Skin epidermis (tissue), 12 donors: ENCODE results near the gene HSP90AB1.
"Not testable (repeated sequence)": the region's sequence is repeated elsewhere in the genome, so short reads cannot be mapped to it uniquely, and the experiment has no call there.

Experiments used
- H3K27ac ChIP-seq, 21 experiments: fragments of 200-600 bp; sonication (generic) in 11 of 21; one replicate each; pipeline ENCODE4 v1.5.0; 2020; ENCODE audit warnings: mild to moderate bottlenecking in 3 of 21, inconsistent platforms in 2 of 21, moderate library complexity in 2 of 21
- H3K4me3 ChIP-seq, 7 experiments: fragments of 200-600 bp; sonication (generic) in 2 of 7; one replicate each; pipeline ENCODE4 v1.5.0; 2020; ENCODE audit warnings: inconsistent platforms in 2 of 7, mild to moderate bottlenecking in 2 of 7, moderate library complexity in 1 of 7

Gene HSP90AB1

DNA sequence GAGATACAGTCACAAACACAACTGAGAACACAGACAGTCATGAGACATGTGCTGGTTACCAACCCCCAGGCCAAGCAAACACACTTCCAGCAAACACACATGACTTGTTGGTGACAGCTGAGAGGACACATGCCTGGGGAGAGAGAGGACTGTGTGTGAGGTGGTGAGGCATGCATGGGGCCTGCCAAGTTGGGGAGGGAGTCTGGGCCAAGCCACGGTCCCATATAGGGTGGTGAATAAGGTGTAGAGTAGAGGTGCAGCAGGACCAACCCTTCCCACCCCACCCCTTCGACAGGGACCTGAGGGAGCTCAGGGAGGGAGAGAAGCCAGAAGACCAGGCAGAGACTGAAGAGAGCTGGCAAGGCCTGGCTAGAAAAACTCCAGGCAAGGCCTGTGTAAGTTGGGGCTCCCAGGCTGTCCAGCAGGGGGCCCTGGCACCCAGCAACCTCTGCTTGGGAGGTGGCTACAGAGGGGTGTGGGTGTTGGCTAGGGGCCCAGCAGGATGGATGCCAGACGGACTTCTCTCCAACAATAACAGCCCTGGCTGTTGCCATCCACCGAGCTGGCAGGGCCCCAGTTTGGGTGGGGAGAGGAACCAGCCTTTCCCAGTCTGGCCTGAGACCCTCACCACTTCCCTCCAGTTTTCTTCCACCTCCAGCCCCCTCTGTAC is 25.5 kb upstream of the HSP90AB1 start:
- H3K27ac ChIP-seq = peak overlapping the region in 20 of 21 experiments; percentile 39 to 91 (median 77)

DNA sequence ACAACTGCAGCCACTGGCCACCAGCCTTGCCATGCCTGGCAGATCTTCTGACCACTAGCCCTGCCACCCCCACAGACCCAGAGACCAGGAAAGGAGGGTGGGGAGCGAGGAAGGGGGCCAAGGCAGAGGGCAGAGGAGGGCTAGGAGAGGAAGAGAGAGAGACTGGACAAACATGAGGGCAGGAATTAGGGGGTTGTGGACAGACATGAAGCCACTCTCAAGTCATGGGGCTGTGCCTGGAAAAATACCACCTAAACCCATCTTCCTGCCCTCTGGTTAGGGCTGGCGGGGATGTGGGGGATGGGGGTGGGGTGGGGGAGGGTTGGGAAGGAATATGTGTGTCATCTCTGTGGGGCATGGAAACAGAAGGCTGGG is 25.0 kb upstream of the HSP90AB1 start:
- peak overlapping the region in 20 of 21 experiments; percentile 39 to 91 (median 77) for H3K27ac ChIP-seq
- peak overlapping the region in 1 of 7 experiments; percentile 68 for H3K4me3 ChIP-seq

More for the DNA sequence above, 25.5 kb upstream of the HSP90AB1 start:
- peak overlapping the region in 1 of 7 experiments; percentile 68 for H3K4me3 ChIP-seq

DNA sequence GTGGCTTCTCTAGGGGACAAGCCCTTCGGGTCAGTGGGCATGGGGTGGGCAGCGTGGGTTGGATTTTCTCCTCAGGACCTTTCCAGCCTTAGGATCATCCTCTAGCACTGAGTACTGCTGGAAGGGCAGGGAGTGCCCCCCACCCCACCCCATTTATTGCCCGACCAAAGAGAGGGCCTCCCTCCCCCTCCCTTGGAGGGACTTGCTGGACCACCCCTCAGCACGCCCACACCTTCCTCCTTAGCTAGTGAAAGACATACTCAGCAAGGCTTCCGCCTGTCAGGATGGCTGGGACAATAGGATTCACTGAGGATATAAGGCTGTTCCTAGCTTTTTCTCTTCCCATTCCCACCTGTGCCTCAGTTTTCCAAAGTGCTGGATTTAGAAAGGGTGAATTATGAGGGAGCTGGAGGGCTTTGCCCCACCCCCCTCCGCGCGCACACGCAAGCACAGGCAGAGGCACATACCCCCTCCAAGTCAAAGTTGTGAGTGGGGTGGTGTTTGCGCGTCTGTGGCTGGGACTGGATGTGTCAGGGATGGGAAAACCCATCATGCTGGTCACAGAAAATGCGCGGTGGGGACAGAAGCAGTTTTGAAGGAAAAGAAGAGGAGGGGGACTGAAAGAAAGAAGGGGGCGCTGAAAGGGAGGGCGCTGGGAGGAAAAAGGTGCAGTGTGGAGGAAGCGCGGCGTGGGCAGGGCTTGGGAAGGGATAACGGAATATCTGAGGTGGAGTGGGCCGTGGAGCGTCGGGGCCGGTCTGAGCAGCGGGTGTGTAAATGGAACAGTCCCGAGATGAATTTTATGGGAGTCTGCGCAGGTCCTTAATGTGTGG is 24.2 kb upstream of the HSP90AB1 start:
- Histone ChIP-seq H3K27ac (peak overlapping the region in 18 of 21 experiments; percentile 39 to 91 (median 80)), H3K4me3 (peak overlapping the region; percentile 52 to 80 (median 61))

DNA sequence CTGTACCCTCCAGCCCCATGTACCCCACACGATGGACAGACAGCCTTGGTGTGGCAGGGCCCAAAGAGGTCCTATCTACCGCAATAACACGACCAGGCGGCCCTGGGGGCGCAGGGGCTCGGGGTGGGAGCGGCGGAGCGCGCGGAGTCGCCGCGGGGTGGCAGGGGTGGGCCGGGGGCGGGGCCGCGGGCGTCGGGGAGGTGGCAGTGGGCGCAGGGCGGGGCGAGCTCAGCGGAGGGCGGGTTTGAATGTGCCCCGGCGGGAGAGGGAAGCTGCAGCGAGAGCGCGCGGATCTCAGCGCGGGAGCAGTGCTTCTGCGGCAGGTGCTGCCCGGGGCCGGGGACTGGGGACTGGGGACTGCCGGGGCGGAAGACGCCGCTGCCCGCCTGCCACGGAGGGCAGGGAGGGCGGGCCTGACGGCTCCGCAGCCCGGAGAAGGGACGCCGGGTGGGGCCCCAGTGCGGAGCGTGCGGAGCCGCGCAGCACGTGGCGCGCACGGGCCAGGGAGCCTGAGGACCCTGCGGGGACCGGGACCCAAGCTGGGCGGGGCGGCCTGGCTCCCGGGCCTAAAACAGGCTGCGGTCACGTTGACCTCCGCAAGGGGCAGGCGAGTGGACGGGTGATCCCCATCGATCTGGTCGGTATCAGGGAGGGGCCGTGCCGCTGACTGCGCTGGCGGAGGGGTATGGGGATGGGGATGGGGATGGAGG is 23.4 kb upstream of the HSP90AB1 start, which contains the start of gene SLC29A1:
Gene SLC29A1 (plus strand): TSS at position 277 of the 710 bp plus-strand sequence. CDS start 3,719 bp downstream, outside the sequence.
- Histone ChIP-seq H3K4me3 (peak within 1 kb of the TSS; percentile 52 to 80 (median 61)), H3K27ac (peak within 1 kb of the TSS in 17 of 21 experiments; percentile 39 to 91 (median 82))

DNA sequence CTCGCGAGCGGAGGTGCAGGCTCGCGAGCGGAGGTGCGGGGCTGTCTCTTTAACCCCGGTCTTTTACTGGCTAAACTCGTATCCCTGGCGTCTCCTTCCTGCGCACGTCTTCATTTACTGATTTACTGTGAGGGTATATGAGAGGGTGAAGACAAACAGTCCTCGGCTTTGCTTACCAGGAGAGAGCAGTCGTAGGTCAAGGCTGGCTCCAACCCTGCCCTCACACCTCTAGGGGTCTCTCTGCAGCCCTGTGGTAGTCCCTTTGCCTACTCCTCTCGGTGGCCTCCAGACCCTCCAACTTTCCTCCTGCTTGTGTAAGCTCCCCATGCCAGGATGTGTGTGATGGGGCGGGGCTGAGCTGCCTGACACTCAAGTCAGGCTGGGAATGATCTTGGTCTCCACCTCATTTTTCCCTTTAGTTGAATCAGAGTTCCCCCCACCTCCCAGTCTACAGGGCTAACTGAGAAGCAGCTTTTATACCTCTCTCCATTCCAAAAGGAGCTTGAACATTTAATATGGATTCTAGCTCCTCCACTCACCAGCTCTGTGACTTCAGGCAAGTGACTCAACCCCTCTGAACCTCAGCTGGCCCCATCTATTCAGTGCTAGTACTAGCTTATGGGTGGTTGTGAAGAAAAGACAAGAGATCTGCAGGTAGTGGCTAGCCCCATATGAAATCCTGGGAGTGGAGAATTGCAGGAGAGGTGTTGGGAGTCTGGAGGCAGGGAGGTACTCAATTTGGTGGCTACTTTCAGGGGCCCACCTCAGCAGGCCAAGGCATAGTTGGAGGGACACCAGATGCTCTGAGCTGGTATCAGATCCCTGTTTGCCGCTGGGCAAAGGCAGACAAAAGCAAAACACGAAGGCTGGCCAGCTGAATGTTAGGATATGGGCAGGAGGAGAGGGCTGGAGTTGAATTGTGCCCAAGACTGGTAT is 22.6 kb upstream of the HSP90AB1 start:
- Histone ChIP-seq H3K27ac (peak overlapping the region in 12 of 21 experiments; percentile 9 to 91 (median 85)), H3K4me3 (peak overlapping the region; percentile 52 to 80 (median 61))

DNA sequence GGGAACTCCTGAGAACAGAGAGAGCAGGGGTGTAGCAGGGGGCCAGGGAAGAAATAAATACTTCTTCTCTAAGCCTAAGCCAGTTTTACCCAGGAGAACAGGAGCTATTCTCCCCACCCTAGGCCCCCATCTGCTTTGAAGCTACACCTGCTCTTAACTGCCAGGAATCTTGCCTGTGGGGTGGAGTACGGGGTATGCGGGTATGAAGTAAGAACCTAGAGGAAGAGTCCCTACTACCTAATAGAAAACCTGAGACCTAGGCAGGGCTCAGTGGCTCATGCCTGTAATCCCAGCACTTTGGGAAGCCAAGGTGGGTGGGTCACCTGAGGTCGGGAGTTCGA is 22.0 kb upstream of the HSP90AB1 start:
- no peak overlapping the region for H3K4me3 ChIP-seq
- peak overlapping the region in 4 of 21 experiments; percentile 14 to 88 (median 32) for H3K27ac ChIP-seq

DNA sequence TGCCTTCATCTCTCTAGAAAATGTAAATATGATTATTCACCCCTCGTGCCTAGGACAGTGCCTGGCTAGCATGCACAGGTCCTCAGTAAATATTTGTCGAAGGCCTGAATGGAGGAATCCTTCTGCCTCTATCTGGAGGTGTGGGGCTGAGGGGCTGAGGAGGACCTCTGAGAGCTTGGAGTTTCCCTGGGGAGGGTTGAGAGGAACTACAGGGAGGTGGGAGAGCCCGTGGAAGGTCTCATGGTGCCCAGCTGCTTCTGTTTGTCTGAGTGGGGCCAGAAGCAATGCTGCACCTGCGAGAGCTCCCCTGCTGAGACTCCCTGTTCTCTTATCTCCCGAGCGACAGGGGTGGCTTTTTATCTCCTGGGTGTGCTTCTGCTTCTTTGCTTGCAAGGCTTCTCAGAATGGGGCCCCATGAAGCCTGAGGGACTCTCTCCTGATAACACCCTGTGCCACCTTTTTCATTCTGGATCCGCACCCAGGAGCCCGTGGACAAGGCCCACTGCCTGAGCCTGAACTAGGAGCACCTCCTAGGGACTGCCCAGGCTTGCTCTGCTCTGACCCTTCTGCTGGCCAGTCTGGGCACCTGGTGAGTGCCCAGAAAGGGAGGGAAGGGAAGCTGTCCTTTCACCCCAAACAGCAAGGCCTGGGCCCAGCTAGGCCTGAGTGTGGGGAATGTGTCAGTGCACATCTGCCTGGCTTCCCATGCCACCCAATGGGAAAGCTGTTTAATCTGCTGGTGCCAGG is 21.1 kb upstream of the HSP90AB1 start:
- no peak overlapping the region for H3K4me3 ChIP-seq
- H3K27ac ChIP-seq = peak overlapping the region in 6 of 21 experiments; percentile 12 to 55 (median 20)

DNA sequence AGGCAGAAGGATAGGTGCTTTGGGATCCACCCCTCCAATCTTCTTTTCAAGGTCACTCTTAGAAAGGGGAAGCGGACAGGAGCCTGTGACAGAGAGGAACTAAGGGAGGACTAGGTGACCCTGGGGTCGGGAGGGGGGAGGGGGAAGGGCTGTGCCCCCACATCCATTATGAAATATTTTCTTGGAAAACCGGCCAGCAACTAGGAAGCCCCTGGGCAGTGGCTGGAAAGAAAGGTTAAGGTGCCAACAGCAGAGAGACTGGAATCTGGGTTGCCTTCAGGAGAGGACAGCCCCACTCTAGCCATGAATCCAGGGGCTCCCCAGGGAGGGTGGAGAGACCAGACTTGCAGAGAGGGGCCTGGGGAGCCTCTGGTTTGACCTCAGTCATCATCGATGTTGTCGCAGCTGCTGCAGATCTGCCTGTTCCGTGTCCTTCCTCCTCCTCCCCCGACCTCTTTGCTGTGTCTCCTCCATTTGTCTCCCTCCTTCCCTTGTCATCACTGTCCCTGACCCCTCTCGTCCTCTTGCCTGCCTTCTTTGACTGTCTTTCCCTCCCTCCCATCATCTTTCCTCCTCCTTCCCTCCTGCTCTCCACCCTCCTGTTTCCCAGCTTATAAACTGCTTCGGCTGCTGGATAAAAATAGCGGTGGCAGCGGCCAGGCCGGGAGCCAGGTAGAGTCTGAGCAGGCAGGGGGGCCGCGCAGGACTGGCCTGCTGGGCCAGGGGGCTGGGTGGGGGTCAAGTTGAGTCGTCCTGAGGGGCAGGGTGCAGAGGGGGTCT is 20.3 kb upstream of the HSP90AB1 start:
- H3K27ac ChIP-seq = peak overlapping the region in 10 of 21 experiments; percentile 12 to 74 (median 46)
- no peak overlapping the region for H3K4me3 ChIP-seq

DNA sequence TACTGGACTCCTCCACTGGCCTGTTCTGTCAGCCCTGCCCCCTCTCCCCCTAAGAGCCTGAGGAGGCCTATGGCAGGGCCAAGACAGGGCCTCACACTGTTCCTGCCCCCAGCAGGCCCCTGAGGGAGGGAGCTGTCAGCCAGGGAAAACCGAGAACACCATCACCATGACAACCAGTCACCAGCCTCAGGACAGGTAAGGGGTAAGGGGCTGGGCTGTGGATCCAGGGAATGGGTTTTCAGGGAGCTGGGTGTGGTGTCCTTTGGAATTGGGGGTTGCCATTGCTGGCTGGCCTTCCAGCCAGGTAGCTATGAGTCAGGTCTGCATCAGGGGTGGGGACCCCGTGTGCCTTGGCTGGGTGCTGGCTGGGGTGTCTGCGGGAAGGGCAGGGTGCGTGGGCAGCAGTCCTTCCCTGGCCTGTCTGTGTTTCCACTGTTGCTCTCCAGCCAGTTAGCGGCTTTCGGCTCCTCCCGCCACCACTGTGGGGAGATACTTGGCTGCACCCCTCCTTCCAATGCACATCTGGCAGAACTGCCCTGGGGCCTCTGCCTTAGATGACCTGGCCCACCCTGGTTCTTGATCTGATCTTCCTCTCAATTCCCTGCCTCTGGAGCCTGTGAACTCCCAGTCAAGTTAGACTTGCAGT is 19.6 kb upstream of the HSP90AB1 start:
- H3K4me3 ChIP-seq = no peak overlapping the region

DNA sequence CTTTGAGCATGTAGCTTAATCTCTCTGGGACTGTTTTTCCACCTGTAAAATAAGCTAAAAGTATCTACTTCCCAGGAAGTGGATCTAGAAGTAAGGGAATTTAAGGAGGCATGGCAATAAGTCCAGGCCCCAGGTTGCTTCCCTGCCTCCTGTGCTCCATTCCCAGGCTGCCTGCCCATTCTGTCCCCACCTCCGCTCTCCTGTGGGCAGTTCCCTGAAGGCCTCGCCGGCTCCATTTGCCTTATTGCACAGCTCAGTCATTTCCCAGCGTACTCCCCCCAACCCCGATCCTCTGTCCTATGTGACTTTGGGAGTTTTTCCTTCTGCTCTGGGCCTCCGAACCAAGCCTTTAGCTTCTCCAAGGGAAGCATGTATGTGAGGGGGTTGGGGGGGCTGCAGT is 18.9 kb upstream of the HSP90AB1 start:
- H3K27ac ChIP-seq = peak overlapping the region in 6 of 21 experiments; percentile 12 to 74 (median 56)
- no peak overlapping the region for H3K4me3 ChIP-seq

More for the DNA sequence above, 19.6 kb upstream of the HSP90AB1 start:
- H3K27ac ChIP-seq = peak overlapping the region in 9 of 21 experiments; percentile 1 to 74 (median 55)

DNA sequence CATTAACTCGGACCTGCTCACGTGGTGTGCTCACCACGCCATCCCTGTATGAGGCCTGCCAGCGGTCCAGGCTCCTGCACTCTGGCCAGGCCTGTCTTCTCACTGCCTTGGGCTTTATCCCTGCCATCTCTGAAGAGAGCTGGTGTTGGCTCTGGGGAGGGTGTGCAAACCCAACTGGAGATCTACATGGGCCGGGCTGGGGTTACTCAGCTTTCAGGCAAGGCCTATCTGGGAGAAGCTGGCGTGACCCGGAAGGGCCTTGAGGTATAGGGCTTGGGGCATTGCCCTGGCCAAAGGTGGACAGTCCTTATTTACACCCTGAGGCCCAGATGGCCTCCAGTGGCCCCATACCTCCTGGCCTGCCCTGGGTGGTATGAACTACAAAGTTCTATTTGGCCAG is 18.5 kb upstream of the HSP90AB1 start:
- Histone ChIP-seq H3K27ac (peak overlapping the region in 3 of 21 experiments; percentile 36 to 74 (median 47)), H3K4me3 (no peak overlapping the region)

DNA sequence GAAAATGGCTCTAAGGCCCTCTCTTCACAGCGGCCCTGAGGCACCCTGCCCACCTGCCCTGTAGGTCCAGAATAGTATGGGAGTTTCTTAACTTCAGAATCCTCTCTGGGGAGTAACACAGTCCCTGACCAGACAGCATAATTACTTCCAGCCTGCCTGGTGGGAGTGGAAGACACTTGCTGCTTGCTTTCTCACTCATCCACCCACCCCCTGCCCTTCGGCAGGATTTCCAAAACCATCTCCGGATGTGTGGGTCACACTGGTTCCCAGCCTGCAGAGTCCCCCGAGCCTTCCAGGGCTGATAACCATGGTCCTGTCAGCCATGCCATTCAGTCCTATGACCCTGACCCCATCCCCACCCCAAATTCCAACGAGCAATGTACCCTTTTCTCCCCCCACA is 18.1 kb upstream of the HSP90AB1 start:
- Histone ChIP-seq H3K27ac (peak overlapping the region in 3 of 21 experiments; percentile 36 to 74 (median 47)), H3K4me3 (no peak overlapping the region)

DNA sequence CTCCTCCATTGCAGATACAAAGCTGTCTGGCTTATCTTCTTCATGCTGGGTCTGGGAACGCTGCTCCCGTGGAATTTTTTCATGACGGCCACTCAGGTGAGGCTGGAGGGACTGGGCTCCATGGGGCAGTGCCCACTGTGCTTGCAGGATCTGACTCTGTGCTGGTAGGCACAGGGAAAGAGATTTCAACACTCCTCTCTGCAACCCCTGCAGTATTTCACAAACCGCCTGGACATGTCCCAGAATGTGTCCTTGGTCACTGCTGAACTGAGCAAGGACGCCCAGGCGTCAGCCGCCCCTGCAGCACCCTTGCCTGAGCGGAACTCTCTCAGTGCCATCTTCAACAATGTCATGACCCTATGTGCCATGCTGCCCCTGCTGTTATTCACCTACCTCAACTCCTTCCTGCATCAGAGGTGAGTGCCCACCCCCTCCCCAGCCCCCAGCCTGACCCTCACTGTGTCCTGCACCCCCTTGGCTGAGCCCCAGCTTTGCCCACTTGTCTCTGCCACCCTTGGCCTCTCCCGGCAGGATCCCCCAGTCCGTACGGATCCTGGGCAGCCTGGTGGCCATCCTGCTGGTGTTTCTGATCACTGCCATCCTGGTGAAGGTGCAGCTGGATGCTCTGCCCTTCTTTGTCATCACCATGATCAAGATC is 17.4 kb upstream of the HSP90AB1 start:
- peak overlapping the region in 3 of 21 experiments; percentile 2 to 24 (median 10) for H3K27ac ChIP-seq
- H3K4me3 ChIP-seq = no peak overlapping the region

DNA sequence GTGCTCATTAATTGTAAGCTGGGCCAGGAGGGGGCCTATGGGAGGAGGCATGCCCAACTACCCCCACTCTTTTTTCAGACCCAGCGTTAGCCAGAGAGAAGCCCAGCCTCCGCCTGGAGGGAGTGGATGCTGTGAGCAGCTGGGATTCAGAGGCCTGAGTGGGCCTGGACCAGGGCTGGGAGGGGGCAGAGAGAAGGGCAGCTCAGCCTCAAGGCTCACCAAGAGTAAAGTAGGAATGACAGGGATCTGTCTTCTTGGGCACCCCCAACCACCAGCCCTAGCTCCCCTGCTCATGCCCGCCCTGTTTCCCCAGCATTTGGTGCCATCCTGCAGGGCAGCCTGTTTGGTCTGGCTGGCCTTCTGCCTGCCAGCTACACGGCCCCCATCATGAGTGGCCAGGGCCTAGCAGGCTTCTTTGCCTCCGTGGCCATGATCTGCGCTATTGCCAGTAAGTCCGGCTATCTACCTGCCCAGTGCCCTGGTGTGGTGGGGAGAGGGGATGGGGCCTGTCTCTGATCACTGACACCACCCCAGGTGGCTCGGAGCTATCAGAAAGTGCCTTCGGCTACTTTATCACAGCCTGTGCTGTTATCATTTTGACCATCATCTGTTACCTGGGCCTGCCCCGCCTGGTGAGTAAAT is 16.7 kb upstream of the HSP90AB1 start:
- H3K4me3 ChIP-seq = no peak overlapping the region

DNA sequence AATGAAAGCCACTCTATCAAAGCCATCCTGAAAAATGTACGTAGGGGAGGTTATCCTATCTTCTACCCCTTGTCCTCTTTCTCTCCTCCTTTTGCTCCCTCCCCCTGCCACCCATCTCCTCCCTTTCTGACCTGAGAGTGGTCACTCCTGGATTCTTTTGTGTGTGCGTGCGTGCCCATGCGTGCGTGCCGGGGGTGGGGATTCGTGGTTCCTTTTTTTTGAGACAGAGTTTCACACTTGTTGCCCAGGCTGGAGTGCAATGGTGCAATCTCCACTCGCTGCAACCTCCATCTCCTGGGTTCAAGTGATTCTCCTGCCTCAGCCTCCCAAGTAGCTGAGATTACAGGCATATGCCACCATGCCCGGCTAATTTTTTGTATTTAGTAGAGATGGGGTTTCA is 15.5 kb upstream of the HSP90AB1 start:
- not testable (repeated sequence) for H3K27ac ChIP-seq, H3K4me3 ChIP-seq

More for the DNA sequence above, 16.7 kb upstream of the HSP90AB1 start:
- peak overlapping the region in 4 of 21 experiments; percentile 2 to 24 (median 8) for H3K27ac ChIP-seq
